CD4-positive, CD25-positive, alpha-beta regulatory T cell (primary cell): ENCODE results near the gene ADCK2. TPM values are rescaled to one million over a fixed set of nuclear protein-coding genes. Genes with fewer than 3 reads are reported as not detected.
A peak's percentile ranks its signal among the peaks of the same experiment; 100 is the strongest.
"Not testable (repeated sequence)": the region's sequence is repeated elsewhere in the genome, so short reads cannot be mapped to it uniquely, and the experiment has no call there.

ENCODE experiments used
- ATAC-seq, 2 donors: fragments of 150-1000 bp; cut with Tn5 transposase; one replicate each; pipeline ENCODE4 v1.10.0; 2021; ENCODE audit warnings: low read depth in 2 of 2, moderate number of reproducible peaks in 2 of 2, moderate library complexity in 1 of 2
- DNase-seq, 3 donors: peaks; one replicate each; pipeline versions ENCODE4 v3.0.0 to v3.0.0-alpha.2; 2012 to 2022; ENCODE audit warnings: mixed read lengths in 1 of 3
- H3K27ac ChIP-seq: one replicate; pipeline ENCODE4 v1.7.0; 2013; ENCODE audit warnings: mild to moderate bottlenecking, low read length; ENCODE audit not compliant: insufficient read depth, poor library complexity, severe bottlenecking
- H3K27me3 ChIP-seq: one replicate; pipeline ENCODE4 v1.7.0; 2013; ENCODE audit warnings: low read length; ENCODE audit not compliant: control insufficient read depth, insufficient read depth
- H3K36me3 ChIP-seq: one replicate; pipeline ENCODE4 v1.7.0; 2013; ENCODE audit warnings: mild to moderate bottlenecking, low read length, moderate library complexity; ENCODE audit not compliant: control insufficient read depth, insufficient read depth
- H3K4me1 ChIP-seq: 2 replicates; pipeline ENCODE4 v1.7.0; 2013; ENCODE audit warnings: mild to moderate bottlenecking, low read length; ENCODE audit not compliant: insufficient read depth, control insufficient read depth, poor library complexity, severe bottlenecking
- H3K4me3 ChIP-seq: one replicate; pipeline ENCODE4 v1.7.0; 2013; ENCODE audit warnings: low read depth, mild to moderate bottlenecking, low read length, moderate library complexity
- H3K9me3 ChIP-seq, 2 experiments: 1 replicate in 1 of 2; 2 replicates in 1 of 2; pipeline ENCODE4 v1.7.0; 2013; ENCODE audit warnings: low read length in 2 of 2, mild to moderate bottlenecking in 1 of 2, moderate library complexity in 1 of 2; ENCODE audit not compliant: control insufficient read depth in 2 of 2
- H3K27ac Mint-ChIP-seq, 3 donors: one replicate each; pipeline ENCODE4 v1.8.0; 2020 to 2022; ENCODE audit warnings: mild to moderate bottlenecking in 3 of 3, mixed read lengths in 3 of 3, moderate library complexity in 2 of 3
- H3K27me3 Mint-ChIP-seq: one replicate; pipeline ENCODE4 v1.8.0; 2022; ENCODE audit warnings: mild to moderate bottlenecking, mixed read lengths
- H3K36me3 Mint-ChIP-seq: one replicate; pipeline ENCODE4 v1.8.0; 2020; ENCODE audit warnings: mixed read lengths
- H3K4me1 Mint-ChIP-seq, 4 donors: one replicate each; pipeline ENCODE4 v1.8.0; 2020 to 2022; ENCODE audit warnings: mixed read lengths in 4 of 4, mild to moderate bottlenecking in 1 of 4
- H3K4me3 Mint-ChIP-seq, 4 donors: one replicate each; pipeline ENCODE4 v1.8.0; 2020 to 2022; ENCODE audit warnings: mild to moderate bottlenecking in 4 of 4, mixed read lengths in 4 of 4, moderate library complexity in 3 of 4
- H3K9me3 Mint-ChIP-seq, 7 donors: one replicate each; pipeline ENCODE4 v1.8.0; 2020 to 2022; ENCODE audit warnings: mixed read lengths in 7 of 7, mild to moderate bottlenecking in 3 of 7, moderate library complexity in 2 of 7
- polyA plus RNA-seq, 4 donors: library from polyadenylated mRNA; unstranded; fragments of 300-500 nt; fragmentation: Illumina TruSeq; gene quantifications; one replicate each; pipeline ENCODE4 v1.2.3, GENCODE V29; 2021
- total RNA-seq: library from RNA; stranded (reverse); gene quantifications from one replicate; pipeline ENCODE4 v1.2.3, GENCODE V29; 2022

ADCK2 gene
- total and polyA plus RNA-seq, 5 donors from 2014 or later = 14.3 to 35.2 (median 32.0) TPM

DNA sequence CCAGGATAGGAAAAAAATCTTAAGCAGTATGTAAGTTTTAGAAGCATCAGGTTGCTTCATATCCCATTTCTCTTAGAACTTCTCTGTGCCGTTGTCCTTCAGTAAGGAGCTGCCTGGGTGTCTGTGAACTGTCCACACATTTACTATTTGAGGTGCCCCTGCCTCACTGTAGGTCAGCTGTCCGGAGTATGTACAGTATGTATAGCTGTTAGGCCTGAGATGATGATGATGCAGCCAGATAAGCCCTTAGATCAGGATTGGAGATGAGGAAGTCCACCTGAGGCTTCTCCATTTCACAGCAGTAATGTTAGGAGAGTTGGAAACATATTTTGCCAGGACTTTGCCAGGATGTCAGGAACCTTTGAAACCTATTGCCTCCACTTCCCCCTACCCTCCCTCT lies 31.5 kb downstream of the ADCK2 start:
- H3K4me1 ChIP-seq = no peaks in the 10 kb centered on the region
- Mint-ChIP-seq H3K36me3 (peaks cover 20% of the 10 kb centered on the region), H3K27ac (no peak overlapping the region)

DNA sequence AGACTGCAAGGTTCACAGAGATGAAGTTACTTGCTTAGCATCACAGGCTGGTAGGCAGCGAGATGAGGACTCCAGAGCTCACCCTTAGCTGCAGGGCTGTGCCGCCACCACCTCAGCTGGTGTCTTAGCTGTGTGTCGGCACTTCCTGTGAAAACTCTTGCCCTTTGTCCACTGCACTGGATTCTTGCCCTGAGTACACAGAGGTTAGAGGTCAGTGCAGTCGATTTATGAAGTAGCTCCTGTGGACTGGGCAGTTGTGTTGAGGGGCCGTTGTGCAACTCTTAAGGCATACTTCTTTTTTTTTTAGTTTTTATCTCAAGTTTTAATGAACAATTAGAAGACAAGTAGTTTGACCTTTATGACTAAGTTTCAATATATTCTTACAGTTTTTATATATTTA lies 34.4 kb downstream of the ADCK2 start:
- Mint-ChIP-seq H3K27ac (no peak overlapping the region), H3K4me3 (no peak overlapping the region), H3K27me3 (no peaks in the 10 kb centered on the region), H3K36me3 (peaks cover 26% of the 10 kb centered on the region), H3K4me1 (peaks cover 0 to 17% (median 7%) of the 10 kb centered on the region in 4 donors), H3K9me3 (no peaks in the 10 kb centered on the region)
- ATAC-seq (no peak), DNase-seq (no peak)
- no peak overlapping the region for H3K27ac ChIP-seq
- no peaks in the 10 kb centered on the region for H3K27me3 ChIP-seq
- H3K36me3 ChIP-seq = peaks cover 26% of the 10 kb centered on the region
- H3K4me1 ChIP-seq = no peaks in the 10 kb centered on the region
- no peaks in the 10 kb centered on the region for H3K9me3 ChIP-seq
- no peak overlapping the region for H3K4me3 ChIP-seq

More for the DNA sequence above, 31.5 kb downstream of the ADCK2 start:
- H3K4me3 ChIP-seq = no peak overlapping the region
- Mint-ChIP-seq H3K27me3 (no peaks in the 10 kb centered on the region), H3K4me3 (no peak overlapping the region), H3K9me3 (no peaks in the 10 kb centered on the region), H3K4me1 (peaks cover 7 to 27% (median 14%) of the 10 kb centered on the region in 4 donors)
- H3K9me3 ChIP-seq = no peaks in the 10 kb centered on the region
- no peak for ATAC-seq
- H3K36me3 ChIP-seq = peaks cover 26% of the 10 kb centered on the region
- no peaks in the 10 kb centered on the region for H3K27me3 ChIP-seq
- H3K27ac ChIP-seq = no peak overlapping the region
- no peak for DNase-seq

DNA sequence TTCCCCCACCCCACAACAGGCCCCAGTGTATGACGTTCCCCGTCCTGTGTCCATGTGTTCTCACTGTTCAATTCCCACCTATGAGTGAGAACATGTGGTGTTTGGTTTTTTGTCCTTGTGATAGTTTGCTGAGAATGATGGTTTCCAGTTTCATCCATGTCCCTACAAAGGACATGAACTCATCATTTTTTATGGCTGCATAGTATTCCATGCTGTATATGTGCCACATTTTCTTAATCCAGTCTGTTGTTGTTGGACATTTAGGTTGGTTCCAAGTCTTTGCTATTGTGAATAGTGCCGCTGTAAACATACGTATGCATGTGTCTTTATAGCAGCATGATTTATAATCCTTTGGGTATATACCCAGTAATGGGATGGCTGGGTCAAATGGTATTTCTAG lies 36.0 kb downstream of the ADCK2 start:
- H3K4me1 Mint-ChIP-seq = peaks cover 0 to 11% (median 2%) of the 10 kb centered on the region in 4 donors
- H3K27ac ChIP-seq, H3K4me3 Mint-ChIP-seq: not testable (repeated sequence)

DNA sequence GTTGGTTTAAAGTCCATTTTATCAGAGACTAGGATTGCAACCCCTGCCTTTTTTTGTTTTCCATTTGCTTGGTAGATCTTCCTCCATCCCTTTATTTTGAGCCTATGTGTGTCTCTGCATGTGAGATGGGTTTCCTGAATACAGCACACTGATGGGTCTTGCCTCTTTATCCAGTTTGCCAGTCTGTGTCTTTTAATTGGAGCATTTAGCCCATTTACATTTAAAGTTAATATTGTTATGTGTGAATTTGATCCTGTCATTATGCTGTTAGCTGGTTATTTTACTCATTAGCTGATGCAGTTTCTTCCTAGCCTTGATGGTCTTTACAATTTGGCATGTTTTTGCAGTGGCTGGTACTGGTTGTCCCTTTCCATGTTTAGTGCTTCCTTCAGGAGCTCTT lies 39.6 kb downstream of the ADCK2 start:
- H3K9me3 ChIP-seq, H3K4me3 Mint-ChIP-seq, H3K27ac Mint-ChIP-seq, H3K9me3 Mint-ChIP-seq, H3K4me3 ChIP-seq, H3K27ac ChIP-seq, H3K36me3 ChIP-seq, H3K4me1 Mint-ChIP-seq, DNase-seq, H3K27me3 Mint-ChIP-seq, H3K4me1 ChIP-seq, H3K27me3 ChIP-seq, ATAC-seq: not testable (repeated sequence)
- H3K36me3 Mint-ChIP-seq = peaks cover 21% of the 10 kb centered on the region

More for the DNA sequence above, 36.0 kb downstream of the ADCK2 start:
- not testable (repeated sequence) for H3K4me1 ChIP-seq, H3K9me3 ChIP-seq, H3K9me3 Mint-ChIP-seq, H3K27me3 Mint-ChIP-seq, H3K4me3 ChIP-seq, H3K27me3 ChIP-seq, DNase-seq, ATAC-seq
- H3K36me3 Mint-ChIP-seq = peaks cover 25% of the 10 kb centered on the region
- peaks cover 19% of the 10 kb centered on the region for H3K36me3 ChIP-seq
- peak overlapping the region in 1 of 3 donors; percentile 43 for H3K27ac Mint-ChIP-seq

DNA sequence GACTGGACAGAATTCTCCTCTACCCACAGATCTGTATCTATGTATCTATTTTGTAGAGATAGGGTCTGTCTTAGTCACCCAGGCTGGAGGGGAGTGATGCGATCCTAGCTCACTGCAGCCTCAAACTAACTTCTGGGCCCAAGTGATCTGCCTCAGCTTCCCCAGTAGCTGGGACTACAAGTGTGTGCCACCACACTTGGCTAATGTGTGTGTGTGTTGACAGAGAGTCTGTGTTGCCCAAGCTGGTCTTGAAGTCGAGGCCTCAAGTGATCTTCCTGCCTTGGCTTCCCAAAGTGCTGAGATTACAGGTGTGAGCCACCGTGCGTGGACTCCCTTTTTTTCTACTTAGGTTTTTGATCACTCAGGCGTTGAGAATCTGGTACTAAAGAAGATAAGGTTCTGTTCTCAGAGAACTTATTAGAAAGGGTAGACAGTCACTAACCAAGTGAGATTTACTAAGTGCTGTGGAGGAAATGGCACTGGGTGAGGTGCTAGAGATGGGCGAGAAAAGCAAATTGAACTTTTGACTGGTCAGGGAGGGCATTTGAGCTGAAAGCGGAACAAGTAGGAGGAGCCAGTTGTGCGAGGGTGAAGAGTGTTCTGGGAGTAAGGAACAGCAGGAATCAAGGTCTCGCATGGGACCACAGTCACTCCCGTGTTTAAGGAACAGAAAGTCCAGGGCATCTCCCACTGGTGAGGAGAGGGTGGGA lies 41.7 kb downstream of the ADCK2 start:
- Mint-ChIP-seq H3K36me3 (peaks cover 21% of the 10 kb centered on the region), H3K4me1 (peaks cover 0 to 2% (median 0%) of the 10 kb centered on the region in 4 donors), H3K27ac (peak overlapping the region in 2 of 3 donors; percentile 47 to 73), H3K27me3 (no peaks in the 10 kb centered on the region), H3K4me3 (no peak overlapping the region), H3K9me3 (no peaks in the 10 kb centered on the region)
- Histone ChIP-seq H3K9me3 (no peaks in the 10 kb centered on the region), H3K4me1 (no peaks in the 10 kb centered on the region), H3K27ac (no peak overlapping the region), H3K4me3 (no peak overlapping the region), H3K36me3 (peaks cover 3% of the 10 kb centered on the region), H3K27me3 (no peaks in the 10 kb centered on the region)
- ATAC-seq = no peak
- DNase-seq = no peak

DNA sequence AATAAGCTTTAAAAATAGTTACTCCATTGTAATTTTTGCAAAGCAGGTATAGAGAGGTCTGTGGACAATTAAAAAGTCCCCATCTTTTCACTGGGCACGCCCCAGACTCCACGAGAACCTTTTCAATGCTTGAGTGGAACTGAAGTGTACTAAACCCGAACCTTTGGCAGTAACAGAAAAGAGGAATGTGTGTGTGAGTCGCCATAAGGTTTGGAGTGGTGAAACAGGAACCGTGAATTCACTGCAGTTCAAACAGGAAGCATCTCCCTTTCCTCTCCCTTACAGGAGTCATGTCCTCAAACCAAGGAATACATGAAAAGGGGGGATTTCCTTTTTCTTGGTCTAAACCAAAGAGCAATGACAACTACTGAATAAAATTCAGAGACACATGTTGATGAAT lies 47.0 kb downstream of the ADCK2 start:
- peaks cover 19% of the 10 kb centered on the region for H3K4me1 ChIP-seq
- no peaks in the 10 kb centered on the region for H3K27me3 ChIP-seq
- H3K27ac ChIP-seq = no peak overlapping the region
- no peaks in the 10 kb centered on the region for H3K9me3 ChIP-seq
- H3K4me1 Mint-ChIP-seq = peaks cover 8 to 31% (median 15%) of the 10 kb centered on the region in 4 donors
- H3K27me3 Mint-ChIP-seq = no peaks in the 10 kb centered on the region
- ATAC-seq (no peak), DNase-seq (no peak)
- H3K36me3 Mint-ChIP-seq = peaks cover 6% of the 10 kb centered on the region
- no peak overlapping the region for H3K27ac Mint-ChIP-seq
- H3K4me3 Mint-ChIP-seq = no peak overlapping the region
- H3K9me3 Mint-ChIP-seq = no peaks in the 10 kb centered on the region
- no peak overlapping the region for H3K4me3 ChIP-seq
- H3K36me3 ChIP-seq = peaks cover 3% of the 10 kb centered on the region

DNA sequence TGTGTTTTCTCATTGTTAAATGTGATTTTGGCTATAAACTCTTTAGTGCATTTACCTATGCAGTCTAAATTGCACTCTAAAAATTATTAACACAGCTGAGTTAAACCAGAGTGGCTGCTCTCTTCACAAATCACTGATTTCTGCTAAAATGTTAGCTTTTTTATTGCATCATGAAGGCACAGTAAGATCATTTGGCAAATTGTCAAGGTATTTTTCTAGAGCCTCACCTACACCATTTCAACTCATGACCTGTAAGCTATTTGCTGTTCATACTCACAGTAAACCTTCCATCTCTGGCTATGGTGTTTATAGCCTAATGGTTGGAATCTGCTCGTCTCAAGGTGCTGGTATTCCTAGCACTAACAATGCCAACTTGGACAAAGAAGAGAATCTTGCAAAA lies 49.5 kb downstream of the ADCK2 start:
- Histone ChIP-seq H3K27ac (no peak overlapping the region), H3K27me3 (no peaks in the 10 kb centered on the region), H3K36me3 (peaks cover 2% of the 10 kb centered on the region), H3K4me1 (peaks cover 19% of the 10 kb centered on the region), H3K9me3 (no peaks in the 10 kb centered on the region), H3K4me3 (no peak overlapping the region)
- DNase-seq (no peak), ATAC-seq (no peak)
- H3K9me3 Mint-ChIP-seq = no peaks in the 10 kb centered on the region
- no peaks in the 10 kb centered on the region for H3K36me3 Mint-ChIP-seq
- peaks cover 8 to 36% (median 17%) of the 10 kb centered on the region in 4 donors for H3K4me1 Mint-ChIP-seq
- H3K27me3 Mint-ChIP-seq = no peaks in the 10 kb centered on the region
- H3K4me3 Mint-ChIP-seq = no peak overlapping the region
- peak overlapping the region in 1 of 3 donors; percentile 88 for H3K27ac Mint-ChIP-seq

DNA sequence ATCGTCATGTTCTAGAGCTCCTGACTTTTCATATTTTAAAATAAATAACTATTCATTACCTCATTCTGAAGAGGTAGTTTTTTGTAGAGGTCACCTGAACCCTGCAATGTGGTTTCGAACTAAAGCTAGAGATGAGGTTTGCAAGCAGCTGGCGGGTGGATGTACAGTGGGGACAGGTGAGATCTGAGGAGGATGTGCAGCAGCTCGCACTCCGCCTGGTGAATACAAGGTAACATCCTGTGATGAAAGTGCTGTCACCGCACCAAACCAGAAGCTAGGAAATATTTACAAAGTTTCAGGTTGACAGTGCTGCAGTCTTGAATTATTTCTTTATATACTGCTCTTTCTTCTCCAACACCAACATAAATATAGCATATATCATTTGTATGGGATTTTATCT lies 50.3 kb downstream of the ADCK2 start:
- no peaks in the 10 kb centered on the region for H3K9me3 ChIP-seq
- H3K4me3 Mint-ChIP-seq = peak overlapping the region in 3 of 4 donors; percentile 14 to 41 (median 21)
- ATAC-seq = peak; percentile 96 to 97
- H3K27me3 ChIP-seq = no peaks in the 10 kb centered on the region
- peaks cover 8 to 36% (median 17%) of the 10 kb centered on the region in 4 donors for H3K4me1 Mint-ChIP-seq
- DNase-seq = peak; percentile 4 to 80 (median 67)
- peak overlapping the region; percentile 56 for H3K27ac ChIP-seq
- peak overlapping the region; percentile 7 for H3K4me3 ChIP-seq
- H3K36me3 ChIP-seq = peaks cover 2% of the 10 kb centered on the region
- no peaks in the 10 kb centered on the region for H3K27me3 Mint-ChIP-seq
- H3K9me3 Mint-ChIP-seq = no peaks in the 10 kb centered on the region
- peak overlapping the region in 2 of 3 donors; percentile 82 to 88 for H3K27ac Mint-ChIP-seq
- peaks cover 19% of the 10 kb centered on the region for H3K4me1 ChIP-seq
- H3K36me3 Mint-ChIP-seq = no peaks in the 10 kb centered on the region
